PC-9 (cell line): ENCODE measurements around the gene UNC119B. TPM values are rescaled to one million over a fixed set of nuclear protein-coding genes. Genes with fewer than 3 reads are reported as not detected.

ENCODE experiments used
- BruUV-seq: library from RNA; stranded (reverse); fragments of 400-500 nt; replicated peaks from 2 replicates; lab custom pipeline; 2021; lab: Mats Ljungman, UMichigan
- CTCF ChIA-PET: fragments of 300-600 bp; sonication (Branson Sonifier 250); formaldehyde crosslinking; loops from one replicate; lab custom pipeline; 2022; ENCODE audit warnings: antibody characterized with exemption; lab: Charles Lee
- POLR2A ChIA-PET: fragments of 300-600 bp; sonication (Branson Sonifier 250); formaldehyde crosslinking; loops from one replicate; lab custom pipeline; 2022; ENCODE audit warnings: antibody characterized with exemption; ENCODE audit not compliant: unreplicated experiment; lab: Charles Lee
- DNase-seq, 2 experiments: peaks; one replicate each; pipeline versions ENCODE4 v3.0.0 to v3.0.0-alpha.2; 2015 to 2022; ENCODE audit warnings: mixed read lengths in 1 of 2
- H2AFZ ChIP-seq: fragments of 200-600 bp; sonication (generic); 2 replicates; pipeline ENCODE4 v1.8.1; 2017; ENCODE audit warnings: antibody characterized with exemption
- H3F3A ChIP-seq: fragments of 200-600 bp; sonication (generic); 2 replicates; pipeline ENCODE4 v1.8.1; 2017; ENCODE audit warnings: antibody characterized with exemption, mild to moderate bottlenecking, low read depth; ENCODE audit not compliant: insufficient read depth
- H3K27ac ChIP-seq: fragments of 200-600 bp; sonication (generic); 2 replicates; pipeline ENCODE4 v1.6.1; 2016; ENCODE audit warnings: mixed run types
- H3K27me3 ChIP-seq: fragments of 200-600 bp; sonication (generic); 2 replicates; pipeline ENCODE4 v1.6.1; 2016; ENCODE audit warnings: low read depth, mixed run types; ENCODE audit not compliant: insufficient read depth
- H3K36me3 ChIP-seq: fragments of 200-600 bp; sonication (generic); 2 replicates; pipeline ENCODE4 v1.6.1; 2016; ENCODE audit warnings: low read depth, mixed run types
- H3K4me1 ChIP-seq: fragments of 200-600 bp; sonication (generic); replicated peaks from 2 replicates; pipeline ENCODE4 v1.6.1; 2016; ENCODE audit warnings: mixed run types; ENCODE audit not compliant: insufficient read depth
- H3K4me2 ChIP-seq: fragments of 200-600 bp; sonication (generic); 2 replicates; pipeline ENCODE4 v1.6.1; 2017; ENCODE audit warnings: mixed run types
- H3K4me3 ChIP-seq: fragments of 200-600 bp; sonication (generic); 2 replicates; pipeline ENCODE4 v1.6.1; 2016; ENCODE audit warnings: mixed run types
- H3K79me2 ChIP-seq: fragments of 200-600 bp; sonication (generic); 2 replicates; pipeline ENCODE4 v1.6.1; 2017; ENCODE audit warnings: low read depth, mixed run types
- H3K9me2 ChIP-seq: fragments of 200-600 bp; sonication (generic); 2 replicates; pipeline ENCODE4 v1.8.1; 2017; ENCODE audit warnings: mild to moderate bottlenecking; ENCODE audit not compliant: insufficient read depth
- H3K9me3 ChIP-seq: fragments of 200-600 bp; sonication (generic); 2 replicates; pipeline ENCODE4 v1.8.1; 2016; ENCODE audit warnings: low read depth; ENCODE audit not compliant: insufficient read depth
- H4K20me1 ChIP-seq: fragments of 200-600 bp; sonication (generic); 2 replicates; pipeline ENCODE4 v1.8.1; 2017; ENCODE audit not compliant: insufficient read depth
- EZH2 ChIP-seq: fragments of 200-600 bp; sonication (generic); IDR thresholded peaks from 2 replicates; pipeline ENCODE4 v1.8.0; 2017; ENCODE audit warnings: antibody characterized with exemption, low read depth
- intact Hi-C: fragments of 100-400 bp; cut with micrococcal nuclease; formaldehyde crosslinking; loops from one replicate; pipeline ENCODE4 v1.10.0; 2022; ENCODE audit not compliant: unreplicated experiment
- total RNA-seq: library from RNA; stranded (reverse); gene quantifications from 2 replicates; pipeline ENCODE4 v1.2.3, GENCODE V29; 2021
- TF ChIP-seq, protein P1 (sequence below): fragments of 200-600 bp; sonication (generic); conservative IDR thresholded peaks from 2 replicates; pipeline ENCODE4 v1.6.1; 2017; ENCODE audit warnings: mixed run types, antibody characterized with exemption, mild to moderate bottlenecking, moderate library complexity

UNC119B gene
- total RNA-seq, 1 experiment from 2014 or later, result 25.9 TPM

DNA sequence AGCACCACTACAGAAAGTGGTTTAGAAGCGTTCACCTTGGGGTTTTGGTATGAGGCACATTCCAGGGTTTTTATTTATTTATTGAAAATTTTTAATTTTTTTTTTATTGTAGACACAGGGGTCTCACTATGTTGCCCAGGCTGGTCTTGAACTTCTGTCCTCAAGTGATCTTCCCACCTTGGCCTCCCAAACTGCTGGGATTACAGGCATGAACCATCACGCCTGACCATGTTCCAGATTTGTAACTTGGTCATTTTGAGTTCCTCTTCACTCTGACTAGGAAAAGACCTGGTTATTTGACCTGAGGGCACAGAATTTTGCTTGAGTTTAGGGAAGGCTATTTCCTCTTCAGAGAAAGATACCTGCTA is 20.2 kb upstream of the UNC119B start:
- H4K20me1 ChIP-seq, result peaks cover 41% of the 10 kb centered on the region

DNA sequence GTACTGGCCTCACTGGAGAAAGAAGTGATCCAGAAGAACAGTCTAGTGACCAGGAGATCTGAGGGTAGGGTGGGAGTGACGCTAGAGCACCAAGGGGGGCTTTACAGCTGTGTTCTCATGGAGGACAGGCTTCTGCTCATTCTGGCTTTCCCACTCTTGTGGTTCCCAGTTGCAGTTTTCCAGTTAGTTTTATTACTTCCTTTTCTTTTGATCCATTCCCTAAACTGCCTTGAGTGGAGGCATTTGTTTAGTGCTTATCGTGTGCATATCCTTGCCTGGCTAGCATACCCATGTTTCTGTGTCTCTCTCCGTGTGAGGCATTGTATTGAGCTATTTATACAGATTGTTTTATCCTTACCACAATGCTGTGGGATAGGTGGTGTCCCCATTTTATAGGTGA is 19.3 kb upstream of the UNC119B start:
- Histone ChIP-seq H3K4me3 (no peak overlapping the region), H3K27ac (no peak overlapping the region), H3K4me1 (peaks cover 23% of the 10 kb centered on the region), H4K20me1 (peaks cover 41% of the 10 kb centered on the region), H3K9me3 (no peaks in the 10 kb centered on the region), H3K9me2 (no peaks in the 10 kb centered on the region), H3K27me3 (no peaks in the 10 kb centered on the region), H3K79me2 (peaks cover 59% of the 10 kb centered on the region), H3K36me3 (peaks cover 7% of the 10 kb centered on the region; the same call in 1 of the 2 replicates), H3F3A (no peaks in the 10 kb centered on the region), H3K4me2 (no peak overlapping the region; the same call in 1 of the 2 replicates), H2AFZ (no peak overlapping the region)
- no TSS peak for BruUV-seq
- no peak for TF ChIP-seq EZH2
- TF ChIP-seq, protein P1, sequence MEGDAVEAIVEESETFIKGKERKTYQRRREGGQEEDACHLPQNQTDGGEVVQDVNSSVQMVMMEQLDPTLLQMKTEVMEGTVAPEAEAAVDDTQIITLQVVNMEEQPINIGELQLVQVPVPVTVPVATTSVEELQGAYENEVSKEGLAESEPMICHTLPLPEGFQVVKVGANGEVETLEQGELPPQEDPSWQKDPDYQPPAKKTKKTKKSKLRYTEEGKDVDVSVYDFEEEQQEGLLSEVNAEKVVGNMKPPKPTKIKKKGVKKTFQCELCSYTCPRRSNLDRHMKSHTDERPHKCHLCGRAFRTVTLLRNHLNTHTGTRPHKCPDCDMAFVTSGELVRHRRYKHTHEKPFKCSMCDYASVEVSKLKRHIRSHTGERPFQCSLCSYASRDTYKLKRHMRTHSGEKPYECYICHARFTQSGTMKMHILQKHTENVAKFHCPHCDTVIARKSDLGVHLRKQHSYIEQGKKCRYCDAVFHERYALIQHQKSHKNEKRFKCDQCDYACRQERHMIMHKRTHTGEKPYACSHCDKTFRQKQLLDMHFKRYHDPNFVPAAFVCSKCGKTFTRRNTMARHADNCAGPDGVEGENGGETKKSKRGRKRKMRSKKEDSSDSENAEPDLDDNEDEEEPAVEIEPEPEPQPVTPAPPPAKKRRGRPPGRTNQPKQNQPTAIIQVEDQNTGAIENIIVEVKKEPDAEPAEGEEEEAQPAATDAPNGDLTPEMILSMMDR, result no peak
- no peak for DNase-seq
- intact Hi-C loops, result no loop called here
- ChIA-PET CTCF (no interaction called here), POLR2A (no interaction called here)

More for the DNA sequence above, 20.2 kb upstream of the UNC119B start:
- no peak overlapping the region for H3K27ac ChIP-seq
- H3F3A ChIP-seq, result no peaks in the 10 kb centered on the region
- CTCF ChIA-PET, result interaction anchor here (0.6 kb wide), 1 partner anchor 16 kb away, joined by 3 read pairs; no protein-coding TSS in a partner anchor
- POLR2A ChIA-PET, result no interaction called here
- H3K4me3 ChIP-seq, result no peak overlapping the region
- H3K9me2 ChIP-seq, result no peaks in the 10 kb centered on the region
- H3K27me3 ChIP-seq, result no peaks in the 10 kb centered on the region
- peaks cover 59% of the 10 kb centered on the region for H3K79me2 ChIP-seq
- peaks cover 7% of the 10 kb centered on the region; the same call in 1 of the 2 replicates for H3K36me3 ChIP-seq
- no peak for DNase-seq
- BruUV-seq, result no TSS peak
- no peaks in the 10 kb centered on the region for H3K9me3 ChIP-seq
- peaks cover 29% of the 10 kb centered on the region for H3K4me1 ChIP-seq
- intact Hi-C loops, result no loop called here
- peak overlapping the region; percentile 93; the same call in 1 of the 2 replicates for H3K4me2 ChIP-seq
- TF ChIP-seq, protein P1, result no peak
- no peak for TF ChIP-seq EZH2
- no peak overlapping the region for H2AFZ ChIP-seq

DNA sequence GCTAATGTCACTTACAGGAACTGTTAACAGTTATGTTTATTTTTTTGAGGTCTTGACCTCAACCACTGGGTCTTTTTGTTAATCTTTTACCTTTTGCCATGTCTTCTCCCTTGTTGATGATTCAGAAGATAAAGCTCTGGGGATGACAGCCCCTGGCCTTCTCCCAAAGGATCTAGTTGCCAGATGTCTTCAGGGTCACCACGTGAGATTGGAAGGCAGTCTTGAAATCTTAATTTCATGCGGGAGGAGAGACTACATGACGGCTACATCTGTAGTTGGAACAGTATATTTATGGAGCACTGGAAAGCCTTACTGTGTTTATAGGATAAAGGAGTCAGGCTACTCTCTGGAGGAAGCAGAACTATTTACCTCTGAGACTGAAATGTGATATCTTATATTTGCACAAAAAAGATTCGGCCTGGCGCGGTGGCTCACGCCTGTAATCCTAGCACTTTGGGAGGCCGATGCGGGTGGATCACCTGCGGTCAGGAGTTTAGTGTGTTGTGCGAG is 17.7 kb upstream of the UNC119B start:
- DNase-seq, result no peak
- BruUV-seq, result no TSS peak
- no peak overlapping the region for H3K27ac ChIP-seq
- peaks cover 41% of the 10 kb centered on the region for H4K20me1 ChIP-seq
- no peak overlapping the region for H3K4me2 ChIP-seq
- POLR2A ChIA-PET, result interaction anchor here (0.5 kb wide), 1 partner anchor 8 kb away, joined by 3 read pairs; no protein-coding TSS in a partner anchor
- H3K4me3 ChIP-seq, result no peak overlapping the region
- no peak for TF ChIP-seq EZH2
- TF ChIP-seq, protein P1, result no peak
- intact Hi-C loops, result no loop called here
- peaks cover 56% of the 10 kb centered on the region for H3K79me2 ChIP-seq
- peaks cover 7% of the 10 kb centered on the region; the same call in 1 of the 2 replicates for H3K36me3 ChIP-seq
- no peak overlapping the region for H2AFZ ChIP-seq
- no peaks in the 10 kb centered on the region for H3F3A ChIP-seq
- H3K27me3 ChIP-seq, result no peaks in the 10 kb centered on the region
- H3K9me2 ChIP-seq, result no peaks in the 10 kb centered on the region
- CTCF ChIA-PET, result interaction anchor here (0.6 kb wide), 1 partner anchor 152 kb away, joined by 3 read pairs; no protein-coding TSS in a partner anchor
- peaks cover 23% of the 10 kb centered on the region for H3K4me1 ChIP-seq
- no peaks in the 10 kb centered on the region for H3K9me3 ChIP-seq
